SU-DHL-6 (cell line): ENCODE results near the gene IFT122.

ENCODE experiments used
- EZH2phosphoT487 ChIP-seq: fragments of 200-600 bp; sonication (generic), shearing (Covaris generic); conservative IDR thresholded peaks from 2 replicates; pipeline ENCODE4 v1.6.1; 2018; ENCODE audit warnings: mild to moderate bottlenecking, antibody characterized with exemption, low read length, moderate library complexity, mixed read lengths
- TF ChIP-seq, protein P1 (sequence below): fragments of 200-600 bp; sonication (generic); IDR thresholded peaks from one replicate; pipeline ENCODE4 v1.5.1; 2017; ENCODE audit warnings: antibody characterized with exemption, mild to moderate bottlenecking, low read length, moderate library complexity; ENCODE audit not compliant: insufficient read depth, poor library complexity, severe bottlenecking

DNA sequence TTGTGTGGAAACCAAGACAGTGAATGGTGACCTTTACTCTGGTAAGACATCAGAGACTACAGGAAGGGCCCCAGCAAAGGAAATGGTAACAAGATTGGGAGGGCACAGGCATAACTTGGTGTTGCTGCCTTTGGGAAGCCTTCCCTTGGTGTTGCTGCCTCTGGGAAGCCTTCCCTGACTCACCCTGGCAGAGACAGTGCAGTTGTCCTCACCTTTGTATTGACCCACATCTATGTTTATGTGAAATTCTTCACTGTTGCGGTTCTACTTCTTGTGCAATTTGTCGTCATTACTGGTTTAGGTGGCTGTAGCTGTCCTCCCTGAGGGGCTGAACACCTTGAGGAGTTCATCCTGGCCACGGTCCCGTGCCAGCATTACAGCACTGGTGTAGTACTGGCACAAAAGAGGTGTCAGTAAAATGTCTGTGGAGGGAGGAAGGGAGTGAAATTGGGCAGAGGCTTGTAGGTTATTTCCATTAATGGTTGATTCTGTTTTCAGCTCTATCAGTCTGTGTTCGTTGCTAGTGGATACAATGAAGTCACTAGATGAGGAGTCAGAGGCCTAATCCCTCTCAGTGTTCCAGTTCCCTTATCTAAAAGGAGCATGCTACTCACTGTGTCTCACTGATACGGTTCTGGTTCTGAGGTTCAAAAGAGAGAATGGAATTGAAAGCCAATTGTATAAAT is 21.6 kb downstream of the IFT122 start:
- TF ChIP-seq, protein P1, sequence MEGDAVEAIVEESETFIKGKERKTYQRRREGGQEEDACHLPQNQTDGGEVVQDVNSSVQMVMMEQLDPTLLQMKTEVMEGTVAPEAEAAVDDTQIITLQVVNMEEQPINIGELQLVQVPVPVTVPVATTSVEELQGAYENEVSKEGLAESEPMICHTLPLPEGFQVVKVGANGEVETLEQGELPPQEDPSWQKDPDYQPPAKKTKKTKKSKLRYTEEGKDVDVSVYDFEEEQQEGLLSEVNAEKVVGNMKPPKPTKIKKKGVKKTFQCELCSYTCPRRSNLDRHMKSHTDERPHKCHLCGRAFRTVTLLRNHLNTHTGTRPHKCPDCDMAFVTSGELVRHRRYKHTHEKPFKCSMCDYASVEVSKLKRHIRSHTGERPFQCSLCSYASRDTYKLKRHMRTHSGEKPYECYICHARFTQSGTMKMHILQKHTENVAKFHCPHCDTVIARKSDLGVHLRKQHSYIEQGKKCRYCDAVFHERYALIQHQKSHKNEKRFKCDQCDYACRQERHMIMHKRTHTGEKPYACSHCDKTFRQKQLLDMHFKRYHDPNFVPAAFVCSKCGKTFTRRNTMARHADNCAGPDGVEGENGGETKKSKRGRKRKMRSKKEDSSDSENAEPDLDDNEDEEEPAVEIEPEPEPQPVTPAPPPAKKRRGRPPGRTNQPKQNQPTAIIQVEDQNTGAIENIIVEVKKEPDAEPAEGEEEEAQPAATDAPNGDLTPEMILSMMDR, result no peak
- TF ChIP-seq EZH2phosphoT487, result no peak
